HG02885 (cell line): ENCODE data around the gene CTSD.
"Not testable (repeated sequence)": the region's sequence is repeated elsewhere in the genome, so short reads cannot be mapped to it uniquely, and the experiment has no call there.

Experiments
- ATAC-seq: cut with Tn5 transposase; IDR thresholded peaks from one replicate; pipeline ENCODE4 v1.9.1; 2021; ENCODE audit warnings: mild to moderate bottlenecking; ENCODE audit not compliant: unreplicated experiment, poor library complexity

CTSD gene

GRCh38 chr11:1763796-1764661 is at the start of gene CTSD:
Gene CTSD (minus strand): TSS chr11:1763927. CDS start chr11:1763859, 68 bp downstream.
- ATAC-seq, result peak; percentile 81

GRCh38 chr11:1813356-1813755 is 49.6 kb upstream of the CTSD start:
- ATAC-seq, result not testable (repeated sequence)

GRCh38 chr11:1812801-1813200 is 49.1 kb upstream of the CTSD start:
- ATAC-seq, result no peak

GRCh38 chr11:1812274-1812673 is 48.5 kb upstream of the CTSD start:
- no peak for ATAC-seq

- ATAC-seq, result no peak
Measured at GRCh38 chr11:1810761-1811160, 47.0 kb upstream of the CTSD start.

- ATAC-seq, result no peak
Measured at GRCh38 chr11:1807264-1807995, 43.7 kb upstream of the CTSD start.

- no peak for ATAC-seq
Measured at GRCh38 chr11:1805525-1805924, 41.8 kb upstream of the CTSD start.

- ATAC-seq, result not testable (repeated sequence)
Measured at GRCh38 chr11:1803835-1804519, 40.2 kb upstream of the CTSD start.

GRCh38 chr11:1803246-1803645 is 39.5 kb upstream of the CTSD start:
- no peak for ATAC-seq

GRCh38 chr11:1797391-1798125 is 33.8 kb upstream of the CTSD start:
- ATAC-seq, result no peak

GRCh38 chr11:1796413-1797011 is 32.8 kb upstream of the CTSD start:
- ATAC-seq, result no peak

GRCh38 chr11:1793081-1793480 is 29.4 kb upstream of the CTSD start:
- ATAC-seq, result no peak

- no peak for ATAC-seq
Measured at GRCh38 chr11:1792461-1792860, 28.7 kb upstream of the CTSD start.

GRCh38 chr11:1791912-1792311 is 28.2 kb upstream of the CTSD start:
- no peak for ATAC-seq

GRCh38 chr11:1786466-1786865 is 22.7 kb upstream of the CTSD start:
- no peak for ATAC-seq

- no peak for ATAC-seq
Measured at GRCh38 chr11:1785749-1786413, 22.2 kb upstream of the CTSD start.

- ATAC-seq, result no peak
Measured at GRCh38 chr11:1784761-1785650, 21.3 kb upstream of the CTSD start.

GRCh38 chr11:1783725-1784529 is 20.2 kb upstream of the CTSD start:
- no peak for ATAC-seq
